T-helper 2 cell treated with Interferon-gamma antibody and Interleukin-4, amounts not matched to agents 5 μg/mL and 100 μg/mL, for 36 hours (primary cell): ENCODE data around the gene NKX1-1.
"Not testable (repeated sequence)": the region's sequence is repeated elsewhere in the genome, so short reads cannot be mapped to it uniquely, and the experiment has no call there.

ENCODE experiments used
- DNase-seq: peaks from one replicate; pipeline ENCODE4 v3.0.0; 2021; ENCODE audit warnings: low spot score
- H3K27ac Mint-ChIP-seq: one replicate; pipeline ENCODE4 v1.8.0; 2021; ENCODE audit warnings: mild to moderate bottlenecking, mixed read lengths
- H3K27me3 Mint-ChIP-seq: one replicate; pipeline ENCODE4 v1.8.0; 2021; ENCODE audit warnings: low read depth, mixed read lengths
- H3K36me3 Mint-ChIP-seq: one replicate; pipeline ENCODE4 v1.8.0; 2021; ENCODE audit warnings: low read depth, mixed read lengths
- H3K4me1 Mint-ChIP-seq: one replicate; pipeline ENCODE4 v1.8.0; 2021; ENCODE audit warnings: low read depth, mixed read lengths
- H3K4me3 Mint-ChIP-seq: one replicate; pipeline ENCODE4 v1.8.0; 2022; ENCODE audit warnings: mild to moderate bottlenecking, moderate library complexity, mixed read lengths
- H3K9me3 Mint-ChIP-seq: one replicate; pipeline ENCODE4 v1.8.0; 2021; ENCODE audit warnings: mixed read lengths

NKX1-1 gene

DNA sequence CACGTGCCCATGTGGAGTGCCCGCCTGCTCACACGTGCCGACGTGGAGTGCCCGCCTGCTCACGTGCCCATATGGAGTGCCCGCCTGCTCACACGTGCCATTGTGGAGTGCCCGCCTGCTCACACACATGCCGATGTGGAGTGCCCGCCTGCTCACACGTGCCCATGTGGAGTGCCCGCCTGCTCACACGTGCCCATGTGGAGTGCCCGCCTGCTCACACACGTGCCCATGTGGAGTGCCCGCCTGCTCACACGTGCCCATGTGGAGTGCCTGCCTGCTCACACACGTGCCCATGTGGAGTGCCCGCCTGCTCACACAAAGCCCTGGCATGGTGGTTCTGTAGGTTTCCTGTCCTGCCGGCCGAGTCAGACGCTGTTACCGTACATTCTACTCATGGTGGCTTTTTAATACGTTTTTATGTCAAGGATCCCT, 10.8 kb downstream of the NKX1-1 start:
- not testable (repeated sequence) for DNase-seq, H3K27ac Mint-ChIP-seq, H3K4me1 Mint-ChIP-seq, H3K36me3 Mint-ChIP-seq, H3K27me3 Mint-ChIP-seq, H3K4me3 Mint-ChIP-seq
- peaks cover 22% of the 10 kb centered on the region for H3K9me3 Mint-ChIP-seq

DNA sequence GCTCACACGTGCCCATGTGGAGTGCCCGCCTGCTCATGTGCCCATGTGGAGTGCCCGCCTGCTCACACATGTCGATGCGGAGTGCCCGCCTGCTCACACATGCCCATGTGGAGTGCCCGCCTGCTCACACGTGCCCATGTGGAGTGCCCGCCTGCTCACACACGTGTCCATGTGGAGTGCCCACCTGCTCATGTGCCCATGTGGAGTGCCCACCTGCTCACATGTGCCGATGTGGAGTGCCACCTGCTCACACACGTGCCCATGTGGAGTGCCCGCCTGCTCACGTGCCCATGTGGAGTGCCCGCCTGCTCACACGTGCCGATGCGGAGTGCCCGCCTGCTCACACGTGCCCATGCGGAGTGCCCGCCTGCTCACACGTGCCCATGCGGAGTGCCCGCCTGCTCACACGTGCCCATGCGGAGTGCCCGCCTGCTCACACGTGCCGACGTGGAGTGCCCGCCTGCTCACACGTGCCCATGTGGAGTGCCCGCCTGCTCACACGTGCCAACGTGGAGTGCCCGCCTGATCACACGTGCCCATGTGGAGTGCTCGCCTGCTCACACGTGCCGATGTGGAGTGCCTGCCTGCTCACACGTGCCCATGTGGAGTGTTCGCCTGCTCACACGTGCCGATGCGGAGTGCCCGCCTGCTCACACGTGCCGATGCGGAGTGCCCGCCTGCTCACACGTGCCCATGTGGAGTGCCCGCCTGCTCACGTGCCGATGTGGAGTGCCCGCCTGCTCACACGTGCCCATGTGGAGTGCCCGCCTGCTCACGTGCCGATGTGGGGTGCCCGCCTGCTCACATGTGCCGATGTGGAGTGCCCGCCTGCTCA, 11.5 kb downstream of the NKX1-1 start:
- H3K4me3 Mint-ChIP-seq, H3K36me3 Mint-ChIP-seq, DNase-seq, H3K27ac Mint-ChIP-seq, H3K27me3 Mint-ChIP-seq, H3K4me1 Mint-ChIP-seq: not testable (repeated sequence)
- peaks cover 25% of the 10 kb centered on the region for H3K9me3 Mint-ChIP-seq

DNA sequence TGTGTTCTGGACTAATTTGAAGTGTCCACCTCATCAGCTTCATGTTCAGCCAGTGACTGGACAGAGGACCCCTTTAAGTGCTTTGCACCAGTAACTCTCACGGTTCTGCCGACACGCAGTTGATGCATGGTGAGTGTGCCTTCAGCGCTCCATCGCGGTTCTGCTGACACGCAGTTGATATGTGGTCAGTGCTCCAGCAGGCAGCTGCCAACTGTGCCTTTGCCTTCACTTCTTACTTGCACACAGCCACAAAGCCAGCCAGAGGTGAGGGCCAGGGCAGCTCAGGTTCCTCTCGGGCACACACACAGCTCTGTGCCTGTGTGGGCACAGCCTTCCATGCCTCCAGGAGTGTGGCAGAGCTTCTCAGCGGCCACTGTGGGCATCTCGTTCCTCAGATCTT, 12.4 kb downstream of the NKX1-1 start:
- peaks cover 10% of the 10 kb centered on the region for H3K36me3 Mint-ChIP-seq
- no peak overlapping the region for H3K4me3 Mint-ChIP-seq

DNA sequence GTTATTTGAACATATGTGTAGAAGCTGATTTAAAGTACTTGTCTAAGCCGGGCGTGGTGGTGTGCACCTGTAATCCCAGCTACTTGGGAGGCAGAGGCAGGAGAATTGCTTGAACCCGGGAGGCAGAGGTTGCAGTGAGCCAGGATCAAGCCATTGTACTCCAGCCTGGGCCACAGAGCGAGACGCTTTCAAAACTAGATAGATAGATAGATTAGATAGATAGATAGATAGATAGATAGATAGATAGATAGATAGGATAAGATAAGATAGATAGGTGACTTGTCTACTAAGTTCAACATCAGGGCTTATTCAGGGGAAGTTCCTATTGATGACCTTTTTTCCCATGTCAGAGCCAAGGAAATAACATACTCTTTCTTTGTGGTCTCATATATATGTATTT, 12.9 kb downstream of the NKX1-1 start:
- H3K4me1 Mint-ChIP-seq, H3K4me3 Mint-ChIP-seq, H3K27me3 Mint-ChIP-seq, DNase-seq, H3K27ac Mint-ChIP-seq: not testable (repeated sequence)
- Mint-ChIP-seq H3K9me3 (peaks cover 29% of the 10 kb centered on the region), H3K36me3 (peaks cover 11% of the 10 kb centered on the region)

More for the DNA sequence above, 12.4 kb downstream of the NKX1-1 start:
- Mint-ChIP-seq H3K27me3 (no peaks in the 10 kb centered on the region), H3K27ac (no peak overlapping the region), H3K9me3 (peaks cover 27% of the 10 kb centered on the region), H3K4me1 (no peaks in the 10 kb centered on the region)
- DNase-seq = no peak

DNA sequence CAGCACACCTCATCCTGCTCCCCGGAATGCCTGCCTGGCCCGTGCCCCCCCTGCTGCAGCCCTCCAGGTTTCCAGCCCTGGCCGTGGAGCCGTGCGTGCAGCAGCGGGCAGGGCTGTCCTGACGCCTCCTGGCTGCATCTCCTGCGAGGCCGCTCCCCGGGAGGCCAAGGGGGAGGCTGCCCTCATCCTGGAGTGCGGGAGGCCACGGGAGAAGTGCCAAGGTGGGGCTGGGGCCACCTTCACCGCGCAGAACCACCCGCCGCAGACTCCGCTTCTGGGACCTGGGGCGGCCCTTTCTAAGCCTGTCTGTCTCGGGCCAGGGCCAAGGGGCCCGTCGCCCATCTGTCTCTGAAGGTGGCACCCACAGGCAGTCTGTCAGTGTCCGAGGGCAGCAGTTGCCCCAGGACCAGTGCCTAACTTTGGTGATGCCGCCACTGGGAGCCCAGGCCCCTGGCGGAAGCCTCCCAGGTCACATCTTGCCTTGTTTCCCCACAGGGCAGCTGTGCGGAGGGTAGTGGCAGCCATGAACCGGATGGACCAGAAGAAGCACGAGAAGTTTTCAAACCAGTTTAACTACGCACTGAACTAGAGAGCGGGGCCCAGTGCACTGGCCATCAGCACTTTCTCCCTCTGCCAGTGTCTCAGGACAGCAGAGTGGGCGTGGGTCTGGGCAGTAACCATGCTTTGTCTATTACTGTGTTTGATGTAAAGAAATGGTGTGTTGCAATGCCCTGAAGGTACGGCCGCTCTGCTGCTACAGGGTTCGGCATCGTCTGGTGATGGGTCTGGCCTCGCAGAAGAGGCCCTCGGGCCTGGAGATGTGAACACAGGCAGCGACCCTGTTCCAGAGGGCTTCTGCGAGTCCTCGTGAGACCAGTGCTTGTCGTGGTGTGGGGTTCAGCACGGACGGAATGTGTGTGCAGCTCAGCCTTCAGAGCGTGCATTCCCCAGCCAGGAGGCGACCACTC, 20.6 kb downstream of the NKX1-1 start:
- peaks cover 18% of the 10 kb centered on the region for H3K9me3 Mint-ChIP-seq
- no peak overlapping the region for H3K4me3 Mint-ChIP-seq
- H3K36me3 Mint-ChIP-seq = peaks cover 12% of the 10 kb centered on the region
- no peak for DNase-seq
- H3K4me1 Mint-ChIP-seq = no peaks in the 10 kb centered on the region
- no peaks in the 10 kb centered on the region for H3K27me3 Mint-ChIP-seq
- H3K27ac Mint-ChIP-seq = no peak overlapping the region

DNA sequence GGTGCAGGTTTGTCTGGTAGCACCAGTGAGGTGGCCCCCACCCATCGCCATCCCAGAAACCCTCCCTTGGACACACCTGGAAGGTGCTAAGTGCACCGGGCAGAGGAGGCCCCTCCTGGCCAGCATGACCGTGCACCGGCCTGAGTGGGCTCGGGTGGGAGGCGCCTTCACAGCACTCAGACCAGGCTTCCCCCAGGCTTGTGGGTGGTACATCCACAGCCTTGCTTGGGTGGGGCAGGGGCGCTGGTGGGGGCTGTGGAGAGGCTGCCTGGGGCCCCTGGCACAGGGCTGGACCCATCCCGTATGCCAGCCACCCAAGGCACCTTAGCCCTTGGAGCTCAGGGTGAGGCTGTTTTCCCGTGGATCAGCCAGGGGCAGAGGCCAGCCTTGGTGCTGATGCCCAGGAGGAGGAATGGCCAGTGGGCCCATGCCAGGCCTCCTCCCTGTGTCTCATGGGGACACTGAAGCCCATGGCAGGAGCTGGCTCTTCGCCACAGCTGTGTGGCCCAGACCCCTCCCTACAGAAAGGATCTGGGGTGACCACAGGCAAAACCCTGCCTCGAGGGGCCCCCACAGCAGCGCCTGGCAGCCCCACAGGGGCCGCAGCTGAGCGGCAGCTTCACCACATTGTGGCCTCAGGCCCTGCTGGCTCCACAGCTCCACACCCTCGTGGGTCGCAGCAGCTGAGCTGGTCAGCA, 21.4 kb downstream of the NKX1-1 start:
- Mint-ChIP-seq H3K9me3 (peaks cover 15% of the 10 kb centered on the region), H3K27me3 (no peaks in the 10 kb centered on the region), H3K4me3 (no peak overlapping the region), H3K27ac (no peak overlapping the region), H3K36me3 (peaks cover 12% of the 10 kb centered on the region), H3K4me1 (no peaks in the 10 kb centered on the region)
- DNase-seq = no peak

DNA sequence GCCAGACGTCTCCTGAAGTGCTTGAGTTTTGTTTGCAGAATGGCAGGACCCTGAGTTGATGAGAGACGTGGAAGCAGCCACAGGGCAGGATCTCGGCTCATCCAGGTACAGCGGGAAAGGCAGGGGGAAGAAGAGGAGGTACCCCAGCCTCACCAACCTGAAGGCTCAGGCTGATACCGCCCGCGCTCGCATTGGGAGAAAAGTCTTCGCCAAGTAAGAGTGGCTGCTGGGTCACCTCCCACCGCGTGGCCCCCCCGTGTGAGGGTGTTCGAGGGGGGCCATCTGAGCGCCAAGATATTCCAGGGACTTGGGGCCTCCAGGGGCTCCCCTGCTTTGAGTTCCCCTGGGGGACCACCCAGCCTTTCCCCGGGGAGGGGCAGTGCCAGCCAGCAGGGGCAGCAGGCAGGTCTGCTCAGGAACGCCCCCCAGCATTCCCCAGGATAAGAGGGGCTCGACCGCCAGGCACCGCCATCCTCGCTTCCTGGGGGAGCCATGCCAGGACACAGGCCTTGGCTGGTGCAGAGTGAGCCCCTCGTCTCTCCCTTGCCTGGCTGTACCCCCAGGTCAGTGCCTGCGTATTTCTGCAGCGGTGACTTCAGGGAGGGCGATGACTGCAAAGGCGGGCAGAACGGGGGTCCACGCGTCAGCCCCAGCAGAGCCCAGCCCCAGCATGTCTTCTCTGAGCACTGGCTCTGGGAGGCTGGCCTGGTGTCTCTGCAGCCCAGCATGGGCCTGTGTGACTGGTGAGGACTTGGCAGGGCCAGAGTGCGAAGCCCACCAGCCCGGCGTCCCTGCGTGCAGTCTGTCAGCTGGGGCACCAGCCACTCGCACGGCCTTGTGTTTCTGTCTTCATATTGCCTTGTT, 22.3 kb downstream of the NKX1-1 start:
- no peak for DNase-seq
- Mint-ChIP-seq H3K4me1 (no peaks in the 10 kb centered on the region), H3K9me3 (peaks cover 13% of the 10 kb centered on the region), H3K27ac (no peak overlapping the region), H3K27me3 (no peaks in the 10 kb centered on the region), H3K36me3 (peaks cover 12% of the 10 kb centered on the region), H3K4me3 (no peak overlapping the region)

DNA sequence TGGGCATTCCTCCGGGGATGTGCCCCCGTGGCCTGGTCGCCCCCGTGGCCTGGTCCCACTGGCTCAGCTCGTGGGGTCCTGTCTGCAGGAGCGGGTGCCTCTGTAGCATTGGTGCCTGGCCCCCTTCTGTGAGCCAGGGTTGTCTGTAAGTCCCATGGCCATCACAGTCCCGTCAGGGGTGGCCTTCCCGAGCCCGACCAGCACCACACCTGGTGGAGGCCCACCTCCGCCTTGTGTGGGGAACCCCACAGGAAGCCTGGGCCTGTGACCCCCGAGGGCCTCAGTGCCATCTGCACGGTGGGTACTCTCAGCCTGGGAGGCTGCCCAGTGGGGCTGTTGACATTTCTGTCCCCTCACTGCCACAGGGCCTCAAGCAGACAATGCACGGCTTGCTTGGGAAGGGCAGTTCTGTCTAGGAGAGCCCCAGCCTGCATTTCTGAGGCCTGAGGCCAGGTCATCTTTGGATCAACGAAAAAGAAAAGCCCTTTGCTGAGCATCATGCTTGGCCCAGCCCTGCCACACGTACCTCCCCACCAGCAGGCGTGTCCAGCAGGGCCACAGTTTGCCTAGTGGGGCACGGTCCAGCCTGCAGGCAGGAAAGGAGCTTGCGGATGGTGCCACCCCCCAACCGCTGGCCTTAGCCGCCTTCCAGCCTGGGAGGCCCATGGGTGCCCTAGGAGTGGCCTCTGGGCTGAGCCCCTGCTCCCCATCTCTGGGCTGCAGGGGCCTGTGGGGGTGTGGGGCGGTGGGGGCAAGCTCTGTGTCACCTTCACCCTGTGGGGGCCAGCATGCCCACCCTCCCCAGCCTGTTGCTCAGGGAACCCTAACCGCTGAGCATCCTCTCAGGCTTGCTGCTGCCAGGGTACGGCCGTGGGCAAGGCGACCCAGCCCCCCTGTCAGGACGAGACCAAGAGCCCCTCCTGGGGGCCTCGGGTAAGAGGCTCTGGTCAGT, 23.2 kb downstream of the NKX1-1 start:
- Mint-ChIP-seq H3K9me3 (peaks cover 6% of the 10 kb centered on the region), H3K4me3 (no peak overlapping the region), H3K27ac (no peak overlapping the region), H3K36me3 (peaks cover 7% of the 10 kb centered on the region), H3K4me1 (no peaks in the 10 kb centered on the region), H3K27me3 (no peaks in the 10 kb centered on the region)
- DNase-seq = no peak

DNA sequence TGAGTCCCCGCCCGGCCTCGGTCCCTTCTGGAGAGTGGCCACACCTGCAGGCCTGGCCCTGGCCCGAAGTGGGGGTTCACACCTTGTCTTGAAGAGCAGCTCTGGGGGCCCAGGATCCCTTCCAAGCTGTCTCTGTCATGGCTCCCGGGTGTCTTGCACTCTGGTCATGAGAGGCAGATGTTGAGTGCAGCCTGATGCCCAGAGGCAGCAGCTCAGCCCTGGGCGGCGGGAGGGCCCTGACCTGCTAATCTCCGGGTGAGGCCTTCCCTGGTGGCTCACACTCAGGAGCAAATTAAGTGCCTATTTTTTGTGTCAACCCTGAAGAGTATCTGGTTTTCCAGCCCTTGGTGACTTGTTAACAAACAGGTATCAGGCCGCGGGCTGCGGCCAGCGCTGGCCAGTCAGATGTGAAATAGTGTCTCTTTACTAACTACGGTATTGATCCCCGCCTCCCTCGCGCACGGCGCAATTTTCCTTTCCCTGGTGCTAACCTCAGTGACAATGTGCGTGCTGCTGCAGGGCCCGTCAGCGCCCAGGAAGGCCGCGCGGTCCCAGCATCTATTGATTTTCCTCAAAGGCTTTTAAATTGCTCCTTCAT, 24.2 kb downstream of the NKX1-1 start:
- Mint-ChIP-seq H3K9me3 (no peaks in the 10 kb centered on the region), H3K27ac (no peak overlapping the region), H3K36me3 (peaks cover 5% of the 10 kb centered on the region), H3K4me3 (no peak overlapping the region), H3K27me3 (no peaks in the 10 kb centered on the region), H3K4me1 (no peaks in the 10 kb centered on the region)
- DNase-seq = no peak

DNA sequence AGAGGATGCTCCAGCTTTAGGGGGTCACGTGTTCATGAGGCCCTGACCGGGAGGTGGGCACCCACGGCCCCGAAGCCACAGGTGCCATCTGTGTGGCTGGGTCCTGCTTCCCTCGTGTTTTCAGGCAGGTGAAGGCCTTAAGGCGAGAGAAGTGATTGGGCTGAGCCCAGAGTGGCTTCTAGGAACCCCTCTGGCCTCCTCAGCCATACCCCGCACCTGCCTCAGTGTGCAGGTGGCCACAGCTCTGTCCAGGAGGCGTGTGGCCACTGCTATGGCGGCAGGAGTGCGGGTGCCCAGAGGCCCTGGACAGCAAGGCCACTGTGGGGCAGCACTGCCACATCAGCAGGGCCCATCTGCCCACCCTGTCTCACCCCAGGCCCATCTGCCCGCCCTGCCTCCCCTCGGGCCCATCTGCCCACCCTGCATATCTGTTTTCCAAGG, 25.0 kb downstream of the NKX1-1 start:
- no peaks in the 10 kb centered on the region for H3K27me3 Mint-ChIP-seq
- no peak overlapping the region for H3K27ac Mint-ChIP-seq
- no peaks in the 10 kb centered on the region for H3K4me1 Mint-ChIP-seq
- no peak for DNase-seq
- H3K4me3 Mint-ChIP-seq = no peak overlapping the region
- no peaks in the 10 kb centered on the region for H3K36me3 Mint-ChIP-seq
- H3K9me3 Mint-ChIP-seq = no peaks in the 10 kb centered on the region

DNA sequence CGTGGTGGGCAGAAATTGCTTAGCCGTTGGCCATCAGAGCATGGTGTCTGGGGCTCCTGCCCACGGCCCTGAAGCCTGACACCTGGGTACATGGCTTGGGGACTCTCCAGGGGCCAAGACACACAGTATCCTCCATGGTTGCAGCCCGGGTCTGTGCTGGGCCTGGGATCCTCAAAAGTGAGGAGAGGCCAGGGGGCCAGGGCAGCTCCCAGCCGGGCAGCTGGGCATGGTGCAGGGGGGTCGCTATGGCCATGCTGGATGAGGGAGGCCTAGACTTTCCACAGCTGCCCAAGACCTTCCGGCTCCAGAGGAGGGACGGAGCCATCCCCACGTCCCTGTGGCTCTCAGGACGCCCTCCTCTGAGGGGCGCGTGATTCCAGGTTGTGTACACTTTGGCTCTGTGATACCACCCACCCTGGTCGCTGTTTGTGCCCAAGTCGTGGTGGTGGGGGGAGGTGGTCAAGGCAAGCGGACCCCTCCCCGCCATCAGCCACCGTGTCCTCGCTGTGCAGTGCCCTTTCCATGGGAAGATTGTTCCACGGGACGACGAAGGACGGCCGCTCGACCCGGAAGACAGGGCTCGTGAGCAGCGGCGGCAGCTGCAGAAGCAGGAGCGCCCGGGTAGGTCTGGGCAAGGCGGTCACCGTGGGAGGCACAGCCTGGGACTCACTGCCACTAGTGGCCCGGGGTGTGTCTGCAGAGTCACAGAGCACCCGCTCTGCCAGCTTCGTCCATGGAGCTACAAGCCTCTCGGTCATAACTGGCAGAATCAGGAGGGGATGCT, 25.7 kb downstream of the NKX1-1 start:
- Mint-ChIP-seq H3K4me3 (no peak overlapping the region), H3K27me3 (no peaks in the 10 kb centered on the region), H3K27ac (no peak overlapping the region), H3K36me3 (no peaks in the 10 kb centered on the region), H3K9me3 (no peaks in the 10 kb centered on the region), H3K4me1 (no peaks in the 10 kb centered on the region)
- no peak for DNase-seq
